ENCODE data around the gene ZDHHC22. TPM values are rescaled to one million over a fixed set of nuclear protein-coding genes. Genes with fewer than 3 reads are reported as not detected.

ZDHHC22 gene
- polyA plus RNA-seq, 3 donors: 0.42 to 0.79 (median 0.55) TPM

DNA sequence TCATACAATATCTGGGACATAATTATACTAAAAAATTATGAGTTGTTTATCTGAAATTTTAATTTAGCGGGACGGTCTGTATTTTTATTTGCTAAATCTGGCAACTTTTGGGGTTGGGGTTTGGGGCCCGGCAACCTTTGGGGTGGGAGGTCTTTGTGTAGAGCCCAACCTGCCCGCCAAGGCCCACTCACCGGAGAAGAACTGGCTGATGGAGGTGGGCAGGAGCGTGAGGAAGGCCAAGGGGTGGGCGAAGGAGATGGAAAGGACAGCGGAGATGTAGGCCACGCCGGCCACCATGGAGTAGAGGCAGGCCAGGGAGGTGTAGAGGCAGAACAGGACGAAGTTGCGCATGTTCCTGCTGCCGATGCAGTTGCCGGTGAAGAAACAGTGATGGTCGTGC, 2.6 kb downstream of the ZDHHC22 start:
- no peak for DNase-seq (ENCODE audit: extremely low read depth in 1 of 11, low read depth in 9 of 11, low spot score in 4 of 11)

DNA sequence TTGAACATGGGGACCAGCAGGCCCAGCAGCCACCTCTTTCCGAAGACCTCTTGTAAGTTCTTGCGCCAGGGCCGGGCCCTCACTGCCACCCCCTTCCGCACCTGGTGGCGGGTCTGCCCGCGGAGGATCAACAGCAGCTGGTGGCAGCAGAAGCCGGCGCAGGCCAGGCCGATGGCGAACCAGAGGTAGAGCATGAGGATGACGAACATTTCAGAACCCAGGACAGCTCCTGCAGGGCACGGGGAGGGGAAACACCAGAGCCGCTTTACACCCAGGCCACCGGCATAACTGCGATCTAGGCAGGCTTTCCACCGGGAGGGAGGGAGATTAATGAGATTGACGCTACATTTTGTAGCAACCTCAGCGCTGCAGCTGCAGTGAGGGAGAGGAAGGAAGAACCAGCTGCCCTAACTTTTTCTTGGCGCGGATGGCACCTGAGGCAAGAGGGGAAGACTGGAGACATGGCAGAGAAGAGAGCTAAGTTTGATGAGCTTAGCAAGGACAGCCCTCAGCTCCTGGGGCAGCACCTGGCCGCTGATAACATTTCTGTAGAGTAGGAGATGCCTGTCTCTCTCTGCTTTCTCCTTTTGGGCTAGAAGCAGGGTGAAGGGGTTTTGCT, 7.8 kb downstream of the ZDHHC22 start:
- peak; percentile 75 to 94 (median 86) for DNase-seq (ENCODE audit: extremely low read depth in 1 of 11, low read depth in 9 of 11, low spot score in 4 of 11)

DNA sequence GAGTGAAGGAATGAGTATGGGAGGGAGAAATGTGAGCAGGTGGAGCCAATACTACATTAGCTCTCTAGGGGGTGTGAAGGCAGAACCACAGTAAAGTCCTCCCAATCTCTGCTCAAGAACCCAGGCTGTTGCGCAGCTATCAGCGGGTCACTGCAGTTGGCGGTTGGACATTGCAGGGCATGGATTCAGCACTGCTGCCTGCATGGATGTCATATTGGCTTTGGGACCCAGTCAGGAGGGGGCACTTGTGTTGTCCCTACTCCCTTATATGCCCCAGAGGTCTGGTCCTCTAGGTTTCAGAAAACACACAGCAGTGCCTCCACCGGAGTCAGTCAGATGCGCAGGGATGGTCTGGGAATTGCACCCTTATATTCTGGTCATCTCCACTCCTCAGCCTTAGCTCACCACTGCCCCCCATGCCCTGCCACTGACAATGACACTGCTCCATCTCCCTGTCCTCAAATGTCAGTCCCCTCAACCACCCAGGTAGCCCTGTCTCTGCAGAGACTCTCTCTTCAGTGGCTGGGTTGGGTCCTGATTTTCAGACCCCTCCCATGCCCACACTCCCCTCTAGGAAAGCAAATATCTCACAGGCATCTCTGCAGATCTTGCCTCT, 9.6 kb downstream of the ZDHHC22 start:
- DNase-seq (ENCODE audit: extremely low read depth in 1 of 11, low read depth in 9 of 11, low spot score in 4 of 11): no peak

DNA sequence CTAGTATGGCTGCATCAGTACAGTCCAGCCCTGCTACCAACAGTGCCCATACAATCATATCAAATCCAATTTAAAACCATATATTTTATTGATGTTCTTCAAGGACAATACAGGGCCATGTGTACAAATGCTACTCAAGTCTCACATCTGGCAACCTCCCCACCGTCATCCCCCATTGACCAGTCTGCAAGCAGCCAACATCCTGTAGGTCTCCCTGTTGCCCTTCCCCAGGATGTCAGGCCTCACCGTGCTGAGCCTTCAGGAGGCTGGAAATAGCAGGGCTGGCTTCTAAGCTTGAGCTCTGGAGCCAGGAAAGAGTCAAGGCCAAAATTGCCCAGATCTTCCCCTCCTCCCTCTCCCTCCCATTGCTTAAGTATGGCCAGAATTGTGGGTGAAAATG, 10.4 kb downstream of the ZDHHC22 start:
- DNase-seq (ENCODE audit: extremely low read depth in 1 of 11, low read depth in 9 of 11, low spot score in 4 of 11): no peak

DNA sequence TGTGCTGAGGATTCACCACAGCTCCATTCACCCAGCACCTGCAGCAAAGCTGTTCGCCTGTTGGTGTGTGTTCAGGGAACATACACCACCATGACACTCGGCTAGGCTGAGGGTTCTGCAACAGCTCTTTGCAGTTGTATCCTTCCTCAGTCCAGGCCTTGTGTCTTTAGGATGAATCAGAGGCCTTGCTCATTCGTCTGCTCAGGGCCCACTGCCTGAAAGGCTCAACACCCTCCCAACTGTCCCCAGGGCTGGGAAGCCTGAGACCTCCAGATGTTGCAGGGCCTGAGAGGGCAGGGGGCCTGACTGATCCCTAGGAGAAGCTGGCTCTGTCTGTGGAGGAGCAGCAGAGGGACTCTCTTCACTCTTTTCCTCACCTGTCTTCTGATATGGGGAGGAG, 11.2 kb downstream of the ZDHHC22 start:
- no peak for DNase-seq (ENCODE audit: extremely low read depth in 1 of 11, low read depth in 9 of 11, low spot score in 4 of 11)

DNA sequence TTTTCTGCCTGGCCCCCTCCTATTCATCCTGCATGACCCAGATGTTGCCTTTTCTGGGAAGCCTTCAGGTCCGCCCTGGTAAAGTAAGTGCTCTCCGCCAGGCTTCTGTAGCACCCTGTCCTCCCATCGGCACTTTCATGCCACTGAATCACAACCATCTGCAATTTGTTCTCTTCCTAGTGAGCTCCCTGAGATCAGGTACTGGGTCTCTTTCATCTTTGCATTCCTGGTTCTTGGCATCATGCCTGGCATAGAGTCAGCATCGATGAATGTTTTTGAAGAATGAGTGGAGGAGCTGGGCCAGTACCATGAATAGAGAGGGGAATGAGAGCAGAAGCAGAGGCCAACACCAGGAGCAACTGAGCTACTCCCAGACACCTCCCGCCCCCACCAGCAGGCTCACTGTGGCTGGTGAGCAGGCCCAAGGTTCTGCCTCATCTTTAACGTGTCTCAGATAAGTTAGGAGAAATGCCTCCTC, 13.1 kb downstream of the ZDHHC22 start:
- DNase-seq (ENCODE audit: extremely low read depth in 1 of 11, low read depth in 9 of 11, low spot score in 4 of 11): no peak

DNA sequence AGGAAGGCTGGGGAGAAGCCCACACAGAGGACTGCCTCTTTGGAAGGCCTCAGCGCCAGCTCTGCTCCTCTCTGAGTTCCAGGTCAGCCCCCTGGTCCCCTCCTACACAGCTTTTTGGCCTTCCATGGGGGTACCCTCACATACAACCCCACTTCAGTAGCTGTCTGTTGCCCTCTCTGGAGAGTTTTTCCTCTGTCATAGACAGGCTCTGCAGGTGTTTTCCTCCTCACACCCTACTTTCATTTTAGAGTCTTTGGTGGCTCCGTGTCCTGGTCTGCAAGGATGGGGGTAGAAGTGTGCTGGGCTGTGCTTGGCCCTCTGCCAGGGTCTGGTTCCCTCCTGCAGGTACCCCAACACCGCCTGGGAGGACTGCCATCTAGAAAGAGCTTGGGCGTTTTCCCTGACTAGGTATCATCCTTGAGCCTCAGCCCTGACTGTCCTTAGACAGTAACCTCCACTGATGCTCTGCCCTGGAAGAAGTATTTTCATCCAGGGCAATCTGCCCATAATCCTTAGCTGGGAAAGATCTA, 15.1 kb downstream of the ZDHHC22 start:
- DNase-seq (ENCODE audit: extremely low read depth in 1 of 11, low read depth in 9 of 11, low spot score in 4 of 11): no peak

DNA sequence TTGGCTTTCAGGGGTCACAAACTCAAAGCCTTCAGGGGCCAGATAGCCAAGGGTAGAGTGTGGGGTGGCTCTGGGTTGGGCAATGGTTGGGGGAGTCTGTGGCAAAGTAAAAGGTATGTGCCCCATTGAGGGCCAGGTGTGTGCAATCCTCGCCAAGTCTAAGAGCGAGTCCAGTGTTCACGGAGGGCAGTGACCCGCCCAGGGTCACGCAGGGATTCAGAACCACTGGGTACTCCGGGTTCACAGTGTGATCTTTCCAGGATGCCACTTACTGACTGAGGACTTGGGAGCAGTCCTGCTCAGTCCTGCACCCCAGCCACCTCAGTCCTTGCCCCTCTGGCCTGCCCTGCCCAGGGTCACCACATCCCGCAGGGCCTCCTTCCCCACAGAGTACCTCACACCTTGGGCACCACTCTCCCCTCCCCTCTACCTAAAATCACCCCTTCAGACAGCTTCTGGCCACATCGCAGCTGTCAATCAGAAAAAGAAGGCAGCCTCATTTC, 15.7 kb downstream of the ZDHHC22 start:
- DNase-seq (ENCODE audit: extremely low read depth in 1 of 11, low read depth in 9 of 11, low spot score in 4 of 11): no peak

DNA sequence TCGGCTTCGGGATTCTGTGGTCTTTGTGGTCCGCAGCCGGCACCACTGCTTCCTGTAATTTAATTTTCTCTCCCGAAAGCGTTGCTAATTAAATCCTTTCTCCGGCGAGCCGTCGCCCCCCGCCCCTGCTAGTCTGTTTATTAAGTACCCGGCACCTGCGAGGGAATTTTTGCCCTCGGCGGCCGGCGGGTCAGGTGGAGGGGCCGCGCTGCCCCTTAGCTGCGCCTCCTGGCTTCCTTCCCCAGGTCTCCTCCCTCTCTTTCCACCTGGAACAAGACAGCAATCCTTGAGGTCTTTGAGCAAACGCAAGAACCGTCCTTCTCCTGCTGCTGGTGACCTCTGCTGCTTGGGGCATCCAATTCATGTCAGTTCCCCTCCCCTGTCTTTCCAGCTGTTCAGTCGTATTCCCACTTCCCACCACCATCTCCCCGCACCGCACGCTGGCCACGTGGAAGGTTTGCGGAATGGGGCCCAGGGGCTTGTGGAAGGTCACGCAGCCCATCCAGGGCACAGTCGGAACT, 16.2 kb downstream of the ZDHHC22 start:
- DNase-seq (ENCODE audit: extremely low read depth in 1 of 11, low read depth in 9 of 11, low spot score in 4 of 11): no peak

DNA sequence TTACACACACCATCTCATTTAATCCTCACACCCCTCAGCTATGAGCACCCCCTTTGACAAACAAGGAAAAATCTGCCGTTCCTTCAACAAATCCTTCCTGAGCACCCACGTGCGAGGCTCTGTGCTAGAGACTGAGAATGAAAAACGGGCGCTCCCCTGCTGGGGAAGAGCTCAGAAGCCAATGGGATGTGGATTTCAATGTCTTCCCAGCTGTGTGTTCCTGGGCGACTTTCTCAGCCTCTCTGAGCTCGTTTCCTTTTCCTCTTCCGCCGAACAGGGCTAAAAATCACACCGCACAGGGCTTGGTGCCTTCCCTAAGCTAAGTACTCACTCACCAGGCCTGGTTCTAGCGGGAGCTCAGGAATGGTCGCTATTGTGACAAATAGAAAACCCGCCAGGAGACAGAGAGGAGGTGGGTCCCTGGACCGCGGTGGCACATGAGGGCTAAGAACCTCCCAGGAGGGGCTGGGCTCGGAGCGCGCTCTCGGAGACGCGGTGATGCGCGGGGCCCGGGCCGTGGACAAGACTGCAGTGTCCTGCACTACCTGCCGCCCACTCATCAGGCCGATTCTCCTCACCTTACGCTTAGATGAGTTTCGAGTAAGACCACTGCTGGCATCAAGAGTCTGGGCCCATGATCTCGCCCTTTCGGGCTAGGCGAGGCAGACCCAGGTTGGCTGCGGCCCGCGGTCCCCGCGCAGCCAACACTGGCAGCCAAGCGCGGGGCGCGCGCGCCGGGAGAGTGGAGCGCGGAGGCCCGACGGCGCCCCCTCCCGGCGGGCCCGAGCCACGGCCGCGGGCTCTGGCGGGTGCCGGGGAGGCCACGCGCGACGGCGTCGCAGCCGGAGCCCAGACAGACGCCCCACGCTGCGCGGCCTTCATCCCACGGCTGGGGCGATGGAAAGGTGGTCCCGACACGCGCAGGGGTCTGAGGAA, 17.0 kb downstream of the ZDHHC22 start:
- DNase-seq (ENCODE audit: extremely low read depth in 1 of 11, low read depth in 9 of 11, low spot score in 4 of 11): peak in 1 of 11 donors; percentile 54

DNA sequence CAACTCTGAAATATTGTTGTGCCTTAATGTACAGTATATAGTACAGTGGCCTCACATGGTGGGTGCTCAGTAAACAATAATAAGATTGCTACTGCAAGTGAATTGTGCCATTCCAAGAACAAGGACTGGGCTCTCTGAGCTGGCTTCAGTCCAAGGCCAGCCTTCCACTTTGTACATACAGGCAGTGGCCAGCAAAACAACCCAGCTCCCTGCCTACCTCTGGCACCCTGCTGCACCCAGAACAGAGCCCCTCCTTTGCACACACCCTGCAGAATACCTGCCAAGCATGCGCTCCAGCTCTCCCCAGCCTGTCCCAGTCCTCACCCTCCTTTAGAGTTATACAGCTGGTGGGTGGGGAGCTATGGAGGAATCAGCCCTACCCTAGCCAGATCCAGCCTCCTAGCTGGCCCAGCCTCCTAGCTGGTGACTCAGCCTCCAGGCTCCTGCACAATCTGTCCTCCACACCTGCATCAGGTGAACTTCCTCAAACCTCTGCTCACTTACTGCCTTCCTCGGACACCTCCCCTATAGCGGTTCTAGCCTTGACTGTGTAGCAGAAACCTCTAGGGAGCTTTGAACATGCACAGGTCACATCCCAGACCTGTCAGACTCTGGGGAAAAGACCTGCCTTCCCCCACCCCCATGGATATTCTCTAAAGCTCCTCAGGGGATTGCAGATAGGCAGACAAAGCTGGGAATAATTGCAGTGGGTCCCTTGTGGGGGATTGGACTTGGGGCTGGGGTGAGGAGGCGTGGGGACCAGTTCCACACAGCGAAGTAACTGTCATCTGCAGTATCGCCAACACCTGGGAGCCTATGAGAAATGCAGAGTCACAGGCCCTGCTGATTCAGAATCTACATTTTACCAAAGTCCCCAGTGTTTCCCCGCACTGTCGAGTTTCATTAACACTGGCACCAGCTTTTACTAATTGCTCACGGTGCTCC, 17.9 kb downstream of the ZDHHC22 start:
- no peak for DNase-seq (ENCODE audit: extremely low read depth in 1 of 11, low read depth in 9 of 11, low spot score in 4 of 11)

DNA sequence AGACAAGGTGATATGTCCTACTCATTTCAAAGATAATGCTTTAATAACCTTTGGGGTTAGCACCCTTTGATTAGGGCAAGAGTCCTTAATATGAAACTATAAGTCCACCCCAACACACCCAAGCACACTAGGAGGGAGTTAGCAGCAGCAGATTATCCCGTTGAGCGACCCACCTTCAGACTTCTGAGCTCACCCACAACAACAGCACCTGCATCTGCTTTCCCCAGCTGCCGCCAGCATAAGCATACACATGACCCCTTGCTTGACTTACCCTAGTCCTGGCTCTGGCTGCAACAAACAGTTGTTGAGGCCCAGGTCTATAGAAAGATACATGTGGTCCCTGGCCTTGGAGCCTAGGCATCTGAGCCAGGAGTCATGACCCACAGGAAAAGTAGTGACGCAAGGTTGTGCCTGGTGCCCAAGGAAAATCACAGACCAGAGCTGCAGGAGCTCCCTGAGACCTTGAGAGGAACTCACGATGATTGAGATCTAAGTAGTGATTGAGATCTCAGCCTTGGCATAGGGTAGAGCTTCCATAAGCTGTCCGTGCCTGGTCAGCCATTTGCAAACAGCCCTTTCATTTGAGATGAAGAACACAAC, 19.0 kb downstream of the ZDHHC22 start:
- no peak for DNase-seq (ENCODE audit: extremely low read depth in 1 of 11, low read depth in 9 of 11, low spot score in 4 of 11)

DNA sequence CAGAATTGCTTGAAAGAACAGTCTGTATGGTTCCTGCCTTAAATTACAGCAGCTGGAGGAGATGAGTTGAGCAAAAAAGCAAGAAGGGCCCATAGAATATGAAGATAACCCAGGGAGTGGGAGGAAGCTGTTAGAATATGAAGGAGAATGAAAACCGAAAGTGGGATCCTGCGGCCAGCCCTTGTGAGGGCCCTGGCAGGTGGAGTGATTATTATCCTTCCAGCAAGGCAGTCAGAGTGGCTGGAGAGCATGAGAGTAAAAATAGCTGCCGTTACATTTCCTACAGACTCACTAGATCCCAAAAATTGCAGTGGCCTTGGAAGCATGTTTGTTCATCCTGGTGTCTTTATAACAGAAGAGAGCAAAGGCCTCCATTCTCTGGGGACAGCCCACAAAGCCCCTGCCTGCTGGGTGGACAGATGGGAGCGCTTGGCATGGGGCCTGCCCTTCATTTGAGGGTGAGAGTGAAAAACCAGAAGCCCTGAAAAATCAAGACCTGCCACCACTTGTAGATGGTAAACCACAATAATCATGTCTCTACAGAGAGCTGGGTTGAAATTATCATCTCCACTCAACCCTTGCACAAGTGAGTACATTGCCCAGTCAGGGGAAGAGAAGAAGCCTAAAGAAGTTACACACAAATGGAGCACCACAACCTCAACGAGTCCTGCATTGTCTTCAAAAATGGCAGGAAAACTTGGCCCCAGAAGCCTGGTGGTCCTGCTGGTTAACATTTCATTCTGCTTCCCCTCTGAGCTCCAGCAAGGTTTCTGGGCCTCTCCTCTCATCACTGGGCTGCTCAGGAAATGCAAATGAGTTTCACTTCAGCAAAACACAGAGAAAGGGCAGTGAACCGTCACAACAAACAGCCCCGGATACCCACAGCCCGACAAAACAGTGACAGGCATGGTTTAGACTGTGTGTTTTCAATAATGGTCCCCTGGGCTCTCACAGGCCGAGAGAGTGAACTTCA, 20.5 kb downstream of the ZDHHC22 start:
- DNase-seq (ENCODE audit: extremely low read depth in 1 of 11, low read depth in 9 of 11, low spot score in 4 of 11): no peak

DNA sequence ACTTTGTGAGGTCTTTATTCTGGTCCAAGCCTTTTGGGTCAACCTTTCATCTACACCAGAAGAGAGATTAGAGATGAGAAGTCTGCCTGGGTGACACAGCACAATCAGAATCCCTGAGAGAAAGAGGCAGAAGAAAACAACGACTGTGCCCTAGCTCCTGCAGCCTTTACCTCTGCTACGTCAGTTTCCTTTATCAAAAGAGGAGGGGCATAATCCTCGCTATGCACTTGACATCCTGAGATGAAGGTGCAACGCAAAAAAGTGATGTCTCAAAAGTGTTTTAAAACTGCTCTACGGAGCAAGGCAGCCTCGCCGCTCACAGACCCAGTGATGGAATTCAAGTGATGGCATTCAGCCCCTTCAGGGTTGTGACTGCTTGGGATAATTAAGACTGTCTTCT, 21.7 kb downstream of the ZDHHC22 start:
- no peak for DNase-seq (ENCODE audit: extremely low read depth in 1 of 11, low read depth in 9 of 11, low spot score in 4 of 11)

DNA sequence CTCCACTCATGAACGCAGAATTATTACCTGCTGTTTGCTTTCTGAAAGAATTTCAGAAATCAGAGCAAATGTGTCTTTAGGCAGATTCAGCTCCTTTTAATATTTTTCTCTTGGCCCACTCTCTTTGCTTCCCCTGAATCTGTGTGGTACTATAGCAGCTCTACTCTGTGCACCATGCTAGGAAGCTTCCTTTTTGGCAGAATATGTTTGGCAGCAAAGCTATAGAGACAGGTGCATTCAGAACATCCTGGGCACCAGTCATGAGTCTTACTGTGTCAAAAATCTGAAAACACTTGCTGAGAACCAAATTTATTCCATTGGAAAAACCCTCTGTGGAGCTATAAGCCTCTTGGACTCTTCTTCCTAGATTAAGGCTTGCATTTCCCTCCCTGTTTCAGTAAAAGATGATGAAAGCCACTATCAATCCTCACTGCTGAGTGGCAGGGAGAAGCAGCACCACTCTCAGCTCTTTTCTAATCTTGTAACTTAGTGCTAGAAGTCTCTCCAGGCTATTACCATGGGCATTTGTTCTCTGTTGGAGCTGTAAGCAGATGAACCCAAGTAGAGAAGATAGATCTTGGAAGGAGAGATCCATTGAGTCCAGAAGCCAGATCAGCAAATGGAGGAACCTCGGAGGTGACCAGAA, 25.3 kb downstream of the ZDHHC22 start:
- no peak for DNase-seq (ENCODE audit: extremely low read depth in 1 of 11, low read depth in 9 of 11, low spot score in 4 of 11)

DNA sequence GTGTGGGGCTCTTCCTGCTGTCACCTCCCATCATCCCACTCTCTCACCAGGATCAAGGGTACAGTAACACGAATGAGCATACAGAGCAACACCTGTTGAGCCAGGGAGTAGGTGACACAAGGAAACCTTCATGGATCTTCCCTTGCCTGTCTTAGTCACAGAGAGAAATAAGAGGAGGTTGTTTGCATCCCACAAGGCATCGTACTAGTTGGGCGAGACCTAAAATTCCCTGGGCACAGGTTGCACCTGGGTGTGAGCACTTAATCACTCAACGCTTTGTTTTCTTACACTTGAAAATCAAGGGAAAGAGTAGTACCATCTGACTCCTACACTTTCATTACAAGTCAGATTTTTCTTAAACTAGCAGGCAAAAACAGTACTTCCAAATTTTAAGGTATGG, 27.0 kb downstream of the ZDHHC22 start:
- DNase-seq (ENCODE audit: extremely low read depth in 1 of 11, low read depth in 9 of 11, low spot score in 4 of 11): no peak
